Uterus (tissue), 4 donors: Measurements from ENCODE around the gene SLCO2B1. TPM values are rescaled to one million over a fixed set of nuclear protein-coding genes. Genes with fewer than 3 reads are reported as not detected.

Experiments used
- DNase-seq, 2 donors: peaks; one replicate each; pipeline ENCODE4 v3.0.0-alpha.2; 2019 to 2020
- H3K27ac ChIP-seq, 2 donors: fragments of 200-600 bp; sonication (generic); 1 replicate in 1 of 2; 2 replicates in 1 of 2; pipeline ENCODE4 v1.5.1; 2016 to 2018
- H3K27me3 ChIP-seq, 2 donors: fragments of 200-600 bp; sonication (generic); one replicate each; pipeline ENCODE4 v1.5.1; 2018 to 2019; ENCODE audit warnings: control low read depth in 1 of 2
- H3K36me3 ChIP-seq, 2 donors: fragments of 200-600 bp; sonication (generic); one replicate each; pipeline ENCODE4 v1.5.1; 2019; ENCODE audit warnings: control low read depth in 1 of 2
- H3K4me1 ChIP-seq, 2 donors: fragments of 200-600 bp; sonication (generic); one replicate each; pipeline ENCODE4 v1.5.1; 2018 to 2019; ENCODE audit warnings: control low read depth in 1 of 2
- H3K4me3 ChIP-seq, 2 donors: fragments of 200-600 bp; sonication (generic); 1 replicate in 1 of 2; 2 replicates in 1 of 2; pipeline ENCODE4 v1.5.1; 2018 to 2019; ENCODE audit warnings: mild to moderate bottlenecking in 1 of 2
- H3K9me3 ChIP-seq, 2 donors: fragments of 200-600 bp; sonication (generic); one replicate each; pipeline ENCODE4 v1.5.1; 2019; ENCODE audit warnings: control low read depth in 1 of 2
- POLR2A ChIP-seq, 2 donors: fragments of 450-650 bp; IDR thresholded peaks; one replicate each; pipeline ENCODE4 v1.6.1; 2016; ENCODE audit warnings: antibody characterized with exemption in 2 of 2, mild to moderate bottlenecking in 1 of 2, moderate library complexity in 1 of 2
- intact Hi-C: fragments of 100-400 bp; cut with DNase I; formaldehyde crosslinking; loops from one replicate; pipeline ENCODE4 v1.15.1; 2023; ENCODE audit warnings: low total_unique reads
- total RNA-seq, 4 donors: library from RNA; depleted of rRNA in 3 of 4; stranded (reverse); fragments of >200 nt in 3 of 4; gene quantifications; one replicate each; pipeline versions ENCODE4 v1.1.0 to v1.2.4, GENCODE V29; 2014 to 2023
- TF ChIP-seq, protein P1 (sequence below), 4 experiments: fragments of 200-600 bp in 2 of 4; fragments of 450-650 bp in 2 of 4; sonication (generic) in 2 of 4; IDR thresholded peaks; one replicate each; pipeline ENCODE4 v1.5.1; 2016 to 2019; ENCODE audit warnings: antibody characterized with exemption in 4 of 4, mild to moderate bottlenecking in 2 of 4, moderate library complexity in 1 of 4
- donor health status: DM: yes; HTN: yes; CAD: no.

The SLCO2B1 gene
- total RNA-seq, 4 donors from 2014 or later, result 11.8 to 58.1 (median 31.8) TPM

GRCh38 chr11:75240311-75241035, 89.6 kb downstream of the SLCO2B1 start, which contains the start of gene TPBGL:
TPBGL (plus strand) TSS chr11:75240774; CDS start chr11:75241050, 276 bp downstream.
- H3K36me3 ChIP-seq, result no peaks in the 10 kb centered on the region
- peak; percentile 45 to 57 for DNase-seq
- H3K4me1 ChIP-seq, result peaks cover 0 to 12% of the 10 kb centered on the region in 2 donors
- peaks cover 0 to 4% of the 10 kb centered on the region in 2 donors for H3K27me3 ChIP-seq
- H3K4me3 ChIP-seq, result peak within 1 kb of the TSS; percentile 1 to 40
- TF ChIP-seq, protein P1, sequence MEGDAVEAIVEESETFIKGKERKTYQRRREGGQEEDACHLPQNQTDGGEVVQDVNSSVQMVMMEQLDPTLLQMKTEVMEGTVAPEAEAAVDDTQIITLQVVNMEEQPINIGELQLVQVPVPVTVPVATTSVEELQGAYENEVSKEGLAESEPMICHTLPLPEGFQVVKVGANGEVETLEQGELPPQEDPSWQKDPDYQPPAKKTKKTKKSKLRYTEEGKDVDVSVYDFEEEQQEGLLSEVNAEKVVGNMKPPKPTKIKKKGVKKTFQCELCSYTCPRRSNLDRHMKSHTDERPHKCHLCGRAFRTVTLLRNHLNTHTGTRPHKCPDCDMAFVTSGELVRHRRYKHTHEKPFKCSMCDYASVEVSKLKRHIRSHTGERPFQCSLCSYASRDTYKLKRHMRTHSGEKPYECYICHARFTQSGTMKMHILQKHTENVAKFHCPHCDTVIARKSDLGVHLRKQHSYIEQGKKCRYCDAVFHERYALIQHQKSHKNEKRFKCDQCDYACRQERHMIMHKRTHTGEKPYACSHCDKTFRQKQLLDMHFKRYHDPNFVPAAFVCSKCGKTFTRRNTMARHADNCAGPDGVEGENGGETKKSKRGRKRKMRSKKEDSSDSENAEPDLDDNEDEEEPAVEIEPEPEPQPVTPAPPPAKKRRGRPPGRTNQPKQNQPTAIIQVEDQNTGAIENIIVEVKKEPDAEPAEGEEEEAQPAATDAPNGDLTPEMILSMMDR (IDR thresholded peaks at IDR 0.05), result no peak
- no peak for TF ChIP-seq POLR2A (IDR thresholded peaks at IDR 0.05)
- H3K27ac ChIP-seq, result no peak within 1 kb of the TSS
- intact Hi-C loops, result loop anchor here (5.0 to 10.0 kb wide), 2 partner anchors 98 to 306 kb away; no protein-coding TSS in a partner anchor
- H3K9me3 ChIP-seq, result no peaks in the 10 kb centered on the region

DNA sequence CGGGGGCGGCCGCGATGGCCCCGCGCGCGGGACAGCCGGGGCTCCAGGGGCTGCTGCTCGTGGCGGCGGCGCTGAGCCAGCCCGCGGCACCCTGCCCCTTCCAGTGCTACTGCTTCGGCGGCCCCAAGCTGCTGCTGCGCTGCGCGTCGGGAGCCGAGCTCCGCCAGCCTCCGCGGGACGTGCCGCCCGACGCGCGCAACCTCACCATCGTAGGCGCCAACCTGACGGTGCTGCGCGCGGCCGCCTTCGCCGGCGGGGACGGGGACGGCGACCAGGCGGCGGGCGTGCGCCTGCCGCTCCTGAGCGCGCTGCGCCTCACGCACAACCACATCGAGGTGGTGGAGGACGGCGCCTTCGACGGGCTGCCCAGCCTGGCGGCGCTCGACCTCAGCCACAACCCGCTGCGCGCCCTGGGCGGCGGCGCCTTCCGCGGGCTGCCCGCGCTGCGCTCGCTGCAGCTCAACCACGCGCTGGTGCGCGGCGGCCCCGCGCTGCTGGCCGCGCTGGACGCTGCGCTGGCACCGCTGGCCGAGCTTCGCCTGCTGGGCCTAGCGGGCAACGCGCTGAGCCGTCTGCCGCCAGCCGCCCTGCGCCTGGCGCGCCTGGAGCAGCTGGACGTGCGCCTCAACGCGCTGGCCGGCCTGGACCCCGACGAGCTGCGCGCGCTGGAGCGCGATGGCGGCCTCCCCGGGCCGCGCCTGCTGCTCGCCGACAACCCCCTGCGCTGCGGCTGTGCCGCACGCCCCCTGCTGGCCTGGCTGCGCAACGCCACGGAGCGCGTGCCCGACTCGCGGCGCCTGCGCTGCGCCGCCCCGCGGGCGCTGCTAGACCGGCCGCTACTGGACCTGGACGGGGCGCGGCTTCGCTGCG, 90.4 kb downstream of the SLCO2B1 start:
- TF ChIP-seq, protein P1 (IDR thresholded peaks at IDR 0.05), result peak; percentile 42 to 99 (median 98)
- peak in 1 of 2 donors; percentile 44 for TF ChIP-seq POLR2A (IDR thresholded peaks at IDR 0.05)
- Histone ChIP-seq H3K36me3 (no peaks in the 10 kb centered on the region), H3K27me3 (peaks cover 0 to 4% of the 10 kb centered on the region in 2 donors), H3K4me1 (peaks cover 0 to 12% of the 10 kb centered on the region in 2 donors), H3K27ac (no peak overlapping the region), H3K4me3 (peak overlapping the region in 1 of 2 donors; percentile 40), H3K9me3 (no peaks in the 10 kb centered on the region)
- DNase-seq, result peak; percentile 55 to 87
- intact Hi-C loops, result loop anchor here (5.0 to 10.0 kb wide), 2 partner anchors 99 to 306 kb away; no protein-coding TSS in a partner anchor

- peaks cover 0 to 12% of the 10 kb centered on the region in 2 donors for H3K4me1 ChIP-seq
- TF ChIP-seq POLR2A (IDR thresholded peaks at IDR 0.05), result no peak
- TF ChIP-seq, protein P1 (IDR thresholded peaks at IDR 0.05), result no peak
- no peak overlapping the region for H3K27ac ChIP-seq
- H3K36me3 ChIP-seq, result no peaks in the 10 kb centered on the region
- intact Hi-C loops, result loop anchor here (5.0 to 10.0 kb wide), 2 partner anchors 100 to 307 kb away; no protein-coding TSS in a partner anchor
- no peaks in the 10 kb centered on the region for H3K9me3 ChIP-seq
- peaks cover 0 to 4% of the 10 kb centered on the region in 2 donors for H3K27me3 ChIP-seq
- DNase-seq, result peak in 1 of 2 donors; percentile 11
- peak overlapping the region in 1 of 2 donors; percentile 40 for H3K4me3 ChIP-seq
These were observed 91.2 kb downstream of the SLCO2B1 start for GRCh38 chr11:75241906-75242644.

- peak in 1 of 2 donors; percentile 11 for DNase-seq
- no peaks in the 10 kb centered on the region for H3K36me3 ChIP-seq
- intact Hi-C loops, result loop anchor here (5.0 to 10.0 kb wide), 2 partner anchors 101 to 308 kb away; no protein-coding TSS in a partner anchor
- no peak overlapping the region for H3K27ac ChIP-seq
- no peaks in the 10 kb centered on the region for H3K9me3 ChIP-seq
- H3K27me3 ChIP-seq, result peaks cover 0 to 4% of the 10 kb centered on the region in 2 donors
- no peak overlapping the region for H3K4me3 ChIP-seq
- TF ChIP-seq, protein P1 (IDR thresholded peaks at IDR 0.05), result no peak
- TF ChIP-seq POLR2A (IDR thresholded peaks at IDR 0.05), result no peak
- peaks cover 0 to 12% of the 10 kb centered on the region in 2 donors for H3K4me1 ChIP-seq
These were observed 92.1 kb downstream of the SLCO2B1 start for GRCh38 chr11:75242722-75243600.
